A549 (cell line): ENCODE data around the gene FCAMR. TPM values are rescaled to one million over a fixed set of nuclear protein-coding genes. Genes with fewer than 3 reads are reported as not detected.
A peak's percentile ranks its signal among the peaks of the same experiment; 100 is the strongest.

Experiments used
- ATAC-seq, 2 experiments: fragments of 200-7000 bp in 1 of 2; fragments of >200 bp in 1 of 2; cut with Nextera tagmentation in 1 of 2; cut with Tn5 transposase in 1 of 2; 3 replicates each; pipeline versions ENCODE4 v1.8.0 to v1.9.1; 2018 to 2020; ENCODE audit warnings: mild to moderate bottlenecking in 1 of 2, moderate library complexity in 1 of 2
- CTCF ChIA-PET: fragments of 300-600 bp; sonication (Branson Sonifier 250); formaldehyde crosslinking; extraction: SDS; loops from one replicate; lab custom pipeline; 2021; ENCODE audit warnings: antibody characterized with exemption, inconsistent platforms; lab: Yijun Ruan, JAX
- POLR2A ChIA-PET: fragments of 350-600 bp; formaldehyde crosslinking; extraction: SDS; loops from one replicate; lab custom pipeline; 2021; ENCODE audit warnings: antibody characterized with exemption, inconsistent platforms; lab: Yijun Ruan, JAX
- DNase-seq, 2 experiments: peaks; one replicate each; pipeline versions ENCODE4 v3.0.0 to v3.0.0-alpha.2; 2011 to 2016; ENCODE audit warnings: low read depth in 1 of 2, low spot score in 1 of 2
- FAIRE-seq: peaks from 2 replicates; lab custom pipeline; 2011; peaks lifted over from hg19 to GRCh38; lab: Jason Lieb, UNC
- H3K27ac ChIP-seq, 2 experiments: fragments of >200 bp; sonication (Bioruptor Twin); formaldehyde crosslinking; 3 replicates each; pipeline ENCODE4 v1.5.1; 2016 to 2017
- H3K4me1 ChIP-seq: fragments of >200 bp; sonication (Bioruptor Twin); formaldehyde crosslinking; 3 replicates; pipeline ENCODE4 v1.6.1; 2016
- H3K4me2 ChIP-seq: fragments of >200 bp; sonication (Bioruptor Twin); formaldehyde crosslinking; 3 replicates; pipeline ENCODE4 v1.6.1; 2016
- H3K4me3 ChIP-seq: fragments of >200 bp; sonication (Bioruptor Twin); formaldehyde crosslinking; 3 replicates; pipeline ENCODE4 v1.5.1; 2016
- H3K9me3 ChIP-seq: fragments of >200 bp; sonication (Bioruptor Twin); formaldehyde crosslinking; 3 replicates; pipeline ENCODE4 v1.6.1; 2016
- ESRRA ChIP-seq: fragments of 150-350 bp; IDR thresholded peaks from 2 replicates; pipeline ENCODE4 v1.6.1; 2014; ENCODE audit warnings: mild to moderate bottlenecking, low read length, borderline replicate concordance
- HOXB5 ChIP-seq: fragments of 250-450 bp; sonication (Bioruptor Pico); IDR thresholded peaks from 2 replicates; pipeline ENCODE4 v1.5.0; 2020; ENCODE audit warnings: mild to moderate bottlenecking, moderate library complexity
- MAFK ChIP-seq: fragments of 450-650 bp; IDR thresholded peaks from 2 replicates; pipeline ENCODE4 v1.6.1; 2014; ENCODE audit not compliant: partially characterized antibody
- NR3C1 ChIP-seq: fragments of >200 bp; sonication (Bioruptor Twin); formaldehyde crosslinking; IDR thresholded peaks from 3 replicates; pipeline ENCODE4 v1.6.1; 2017
- RAD21 ChIP-seq, 2 experiments: fragments of >200 bp in 1 of 2; sonication (Bioruptor Twin) in 1 of 2; formaldehyde crosslinking in 1 of 2; IDR thresholded peaks in 1 of 2; conservative IDR thresholded peaks in 1 of 2; 2 replicates in 1 of 2; 3 replicates in 1 of 2; pipeline ENCODE4 v1.6.1; 2012 to 2018; ENCODE audit warnings: inconsistent platforms in 1 of 2
- SMC3 ChIP-seq: fragments of >200 bp; sonication (Bioruptor Twin); formaldehyde crosslinking; IDR thresholded peaks from 3 replicates; pipeline ENCODE4 v1.6.1; 2018; ENCODE audit warnings: inconsistent platforms
- USF2 ChIP-seq: fragments of 450-650 bp; IDR thresholded peaks from 2 replicates; pipeline ENCODE4 v1.6.1; 2014; ENCODE audit warnings: antibody characterized with exemption
- WGBS: methylation state at CpG from one replicate; pipeline ENCODE4 v1.1.6; 2017; ENCODE audit errors: missing lambda C conversion rate; 5-methylcytosine and 5-hydroxymethylcytosine counted together
- polyA plus RNA-seq, 4 experiments: library from polyadenylated mRNA; depleted of rRNA in 3 of 4; stranded (reverse); fragments of >200 nt; fragmentation: RNase III in 1 of 4; extraction: RNeasy Plus Mini Kit Qiagen cat#74134 plus additional on column Dnase treatment in 1 of 4; gene quantifications; 2 replicates in 3 of 4; 3 replicates in 1 of 4; pipeline ENCODE4 v1.2.3, GENCODE V29; 2011 to 2017
- TF ChIP-seq, protein P1 (sequence below): IDR thresholded peaks from 2 replicates; pipeline ENCODE4 v1.6.1; 2012; ENCODE audit warnings: low read depth, borderline replicate concordance
- TF ChIP-seq, protein P2 (sequence below): fragments of >200 bp; sonication (Bioruptor Twin); formaldehyde crosslinking; IDR thresholded peaks from 3 replicates; pipeline ENCODE4 v1.5.1; 2016

Gene FCAMR
- polyA plus RNA-seq, 2 of the 4 experiments (the other 2 are of a cell fraction): not detected

- H3K4me1 ChIP-seq: no peaks in the 10 kb centered on the region; the same call in 2 of the 3 replicates
- FAIRE-seq (no peak), ATAC-seq (no peak), DNase-seq (no peak)
- 83% methylated on average over 10 of the region's 10 CpGs for WGBS
- no peak overlapping the region for H3K27ac ChIP-seq
- no peak overlapping the region for H3K4me3 ChIP-seq
- no peak overlapping the region for H3K4me2 ChIP-seq
- TF ChIP-seq ESRRA: no peak
- peak; percentile 73 for TF ChIP-seq MAFK
- TF ChIP-seq, protein P1, sequence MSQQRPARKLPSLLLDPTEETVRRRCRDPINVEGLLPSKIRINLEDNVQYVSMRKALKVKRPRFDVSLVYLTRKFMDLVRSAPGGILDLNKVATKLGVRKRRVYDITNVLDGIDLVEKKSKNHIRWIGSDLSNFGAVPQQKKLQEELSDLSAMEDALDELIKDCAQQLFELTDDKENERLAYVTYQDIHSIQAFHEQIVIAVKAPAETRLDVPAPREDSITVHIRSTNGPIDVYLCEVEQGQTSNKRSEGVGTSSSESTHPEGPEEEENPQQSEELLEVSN: no peak
- CTCF ChIA-PET: interaction anchor here (0.9 to 2.2 kb wide), 3 partner anchors 73 to 440 kb away, joined by 3 to 7 read pairs (median 6); no protein-coding TSS in a partner anchor
- POLR2A ChIA-PET: no interaction called here
- H3K9me3 ChIP-seq: no peaks in the 10 kb centered on the region
Measured at GRCh38 chr1:206985162-206985749, 15.0 kb upstream of the FCAMR start.

DNA sequence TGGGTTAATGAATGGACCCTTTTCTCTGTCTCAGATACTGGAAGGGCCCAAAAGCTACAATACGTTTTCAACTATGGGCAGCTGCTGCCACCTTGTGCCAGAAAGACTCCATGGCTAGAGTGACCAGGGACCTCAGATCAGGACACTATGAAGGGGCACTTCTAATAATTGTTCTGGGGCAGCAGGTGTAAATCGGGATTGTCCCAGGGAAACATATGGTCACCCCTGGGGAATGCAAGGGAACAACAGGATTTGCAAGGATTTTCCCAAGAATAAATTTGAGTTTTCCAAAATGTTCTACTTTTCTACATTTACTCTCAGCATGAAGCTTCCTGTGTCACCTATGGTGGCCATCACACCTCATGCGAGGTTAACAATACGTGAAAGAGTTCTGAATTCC is 12.0 kb upstream of the FCAMR start:
- DNase-seq: peak; percentile 57 to 73
- ATAC-seq: peak; percentile 96 to 97

GRCh38 chr1:206979379-206980043 is 9.3 kb upstream of the FCAMR start:
- peak; percentile 34 to 52 for DNase-seq
- 71% methylated on average over 3 of the region's 3 CpGs for WGBS
- no peak for FAIRE-seq

More for the DNA sequence above, 12.0 kb upstream of the FCAMR start:
- POLR2A ChIA-PET: interaction anchor here (0.5 to 1.6 kb wide), 4 partner anchors 68 to 347 kb away, joined by 3 to 9 read pairs (median 4); partner anchors contain the start of genes DYRK3 and PFKFB2
- TF ChIP-seq USF2 (no peak), RAD21 (conservative IDR thresholded peaks at IDR 0.05 in 1 of 2, IDR thresholded peaks at IDR 0.05 in 1 of 2) (peak; percentile 92), SMC3 (peak; percentile 82)
- TF ChIP-seq, protein P2, sequence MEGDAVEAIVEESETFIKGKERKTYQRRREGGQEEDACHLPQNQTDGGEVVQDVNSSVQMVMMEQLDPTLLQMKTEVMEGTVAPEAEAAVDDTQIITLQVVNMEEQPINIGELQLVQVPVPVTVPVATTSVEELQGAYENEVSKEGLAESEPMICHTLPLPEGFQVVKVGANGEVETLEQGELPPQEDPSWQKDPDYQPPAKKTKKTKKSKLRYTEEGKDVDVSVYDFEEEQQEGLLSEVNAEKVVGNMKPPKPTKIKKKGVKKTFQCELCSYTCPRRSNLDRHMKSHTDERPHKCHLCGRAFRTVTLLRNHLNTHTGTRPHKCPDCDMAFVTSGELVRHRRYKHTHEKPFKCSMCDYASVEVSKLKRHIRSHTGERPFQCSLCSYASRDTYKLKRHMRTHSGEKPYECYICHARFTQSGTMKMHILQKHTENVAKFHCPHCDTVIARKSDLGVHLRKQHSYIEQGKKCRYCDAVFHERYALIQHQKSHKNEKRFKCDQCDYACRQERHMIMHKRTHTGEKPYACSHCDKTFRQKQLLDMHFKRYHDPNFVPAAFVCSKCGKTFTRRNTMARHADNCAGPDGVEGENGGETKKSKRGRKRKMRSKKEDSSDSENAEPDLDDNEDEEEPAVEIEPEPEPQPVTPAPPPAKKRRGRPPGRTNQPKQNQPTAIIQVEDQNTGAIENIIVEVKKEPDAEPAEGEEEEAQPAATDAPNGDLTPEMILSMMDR: peak; percentile 92
- WGBS: 36% methylated on average over 4 of the region's 4 CpGs
- Histone ChIP-seq H3K27ac (no peak overlapping the region), H3K4me2 (no peak overlapping the region), H3K9me3 (no peaks in the 10 kb centered on the region), H3K4me3 (no peak overlapping the region), H3K4me1 (no peaks in the 10 kb centered on the region; the same call in 2 of the 3 replicates)
- CTCF ChIA-PET: interaction anchor here (0.6 to 6.4 kb wide), 104 partner anchors 9 to 950 kb away, joined by 3 to 108 read pairs (median 5); partner anchors contain the start of genes C1orf116, DYRK3, FCAMR and IKBKE
- FAIRE-seq: no peak

More at GRCh38 chr1:206979379-206980043, 9.3 kb upstream of the FCAMR start:
- ChIA-PET POLR2A (no interaction called here), CTCF (interaction anchor here (0.6 to 6.4 kb wide), 24 partner anchors 9 to 520 kb away, joined by 3 to 108 read pairs (median 4); partner anchors contain the start of genes EIF2D and FCAMR)
- Histone ChIP-seq H3K9me3 (no peaks in the 10 kb centered on the region), H3K4me3 (no peak overlapping the region)
- peak; percentile 57 to 83; a peak in 4 of 6 replicates for ATAC-seq
- TF ChIP-seq, protein P2: peak; percentile 70
- TF ChIP-seq HOXB5 (no peak), NR3C1 (no peak), SMC3 (peak; percentile 74), RAD21 (conservative IDR thresholded peaks at IDR 0.05 in 1 of 2, IDR thresholded peaks at IDR 0.05 in 1 of 2) (peak; percentile 63 to 78)
- TF ChIP-seq, all 56 proteins: peak for 3
- no peak overlapping the region for H3K27ac ChIP-seq
- no peak overlapping the region for H3K4me2 ChIP-seq
- H3K4me1 ChIP-seq: no peaks in the 10 kb centered on the region
